Measurements from ENCODE around the gene LSMEM2.
"Not testable (repeated sequence)": the region's sequence is repeated elsewhere in the genome, so short reads cannot be mapped to it uniquely, and the experiment has no call there.

Gene LSMEM2

GRCh38 chr3:50276762-50277101 lies 2.2 kb upstream of the LSMEM2 start:
- no peak for DNase-seq

- peak in 21 of 56 donors; percentile 26 to 70 (median 55) for DNase-seq
Observed at GRCh38 chr3:50278123-50278879, 586 bp upstream of the LSMEM2 start.

GRCh38 chr3:50279255-50280016 lies 549 bp downstream of the LSMEM2 start:
- no peak for DNase-seq

- not testable (repeated sequence) for DNase-seq
Observed at GRCh38 chr3:50284121-50284520, 5.2 kb downstream of the LSMEM2 start.

- no peak for DNase-seq
Observed at GRCh38 chr3:50286322-50287227, 7.7 kb downstream of the LSMEM2 start.

- DNase-seq = no peak
Observed at GRCh38 chr3:50287262-50287661, 8.4 kb downstream of the LSMEM2 start.

GRCh38 chr3:50288387-50289007 lies 9.6 kb downstream of the LSMEM2 start:
- DNase-seq = no peak

- DNase-seq = no peak
Observed at GRCh38 chr3:50289130-50289529, 10.2 kb downstream of the LSMEM2 start.

- DNase-seq = peak in 1 of 56 donors; percentile 29
Observed at GRCh38 chr3:50290161-50290641, 11.3 kb downstream of the LSMEM2 start.

GRCh38 chr3:50292159-50293078 lies 13.5 kb downstream of the LSMEM2 start, which contains the start of gene IFRD2:
Gene IFRD2 (minus strand): TSS chr3:50292429. CDS start chr3:50292274, 155 bp downstream.
- DNase-seq = peak; percentile 61 to 99 (median 97)

GRCh38 chr3:50293079-50293801 lies 14.4 kb downstream of the LSMEM2 start:
- no peak for DNase-seq

GRCh38 chr3:50294089-50294488 lies 15.2 kb downstream of the LSMEM2 start:
- no peak for DNase-seq

- DNase-seq = no peak
Observed at GRCh38 chr3:50294492-50295403, 15.9 kb downstream of the LSMEM2 start.

GRCh38 chr3:50295553-50296431 lies 16.9 kb downstream of the LSMEM2 start:
- no peak for DNase-seq

GRCh38 chr3:50296721-50297383 lies 18.0 kb downstream of the LSMEM2 start:
- no peak for DNase-seq

- no peak for DNase-seq
Observed at GRCh38 chr3:50297384-50297775, 18.5 kb downstream of the LSMEM2 start.
